HEK293 (cell line): ENCODE results near the gene PIGL.

ENCODE experiments used
- CTCF ChIA-PET: fragments of 350-600 bp; formaldehyde crosslinking; extraction: SDS; loops from one replicate; lab custom pipeline; 2021; ENCODE audit warnings: antibody characterized with exemption; lab: Yijun Ruan, JAX
- POLR2A ChIA-PET: fragments of 300-600 bp; formaldehyde crosslinking; extraction: SDS; loops from one replicate; lab custom pipeline; 2020; ENCODE audit warnings: antibody characterized with exemption, inconsistent platforms; lab: Yijun Ruan, JAX
- H3K27ac ChIP-seq: fragments of 200-500 bp; sonication (Bioruptor generic); 2 replicates; pipeline ENCODE4 v1.5.1; 2014; ENCODE audit warnings: low read depth, low read length, control low read depth, inconsistent platforms; ENCODE audit errors: extremely low read depth
- H3K36me3 ChIP-seq, 2 experiments: fragments of 200-500 bp in 1 of 2; sonication (Bioruptor generic) in 1 of 2; 1 replicate in 1 of 2; 2 replicates in 1 of 2; pipeline ENCODE4 v1.5.1; 2014 to 2017; ENCODE audit warnings: inconsistent platforms in 2 of 2, low read length in 2 of 2; ENCODE audit not compliant: control insufficient read depth in 2 of 2, insufficient read depth in 1 of 2
- H3K4me1 ChIP-seq: fragments of 200-500 bp; sonication (Bioruptor generic); 2 replicates; pipeline ENCODE4 v1.5.1; 2014; ENCODE audit warnings: mild to moderate bottlenecking, low read length, inconsistent platforms; ENCODE audit not compliant: control insufficient read depth, insufficient read depth
- H3K4me3 ChIP-seq: 2 replicates; pipeline ENCODE4 v1.5.1; 2011; ENCODE audit warnings: low read depth, mild to moderate bottlenecking, control low read depth, low read length, moderate library complexity
- H3K9me3 ChIP-seq: fragments of 200-500 bp; sonication (Bioruptor generic); 2 replicates; pipeline ENCODE4 v1.5.1; 2014; ENCODE audit warnings: low read depth, low read length, inconsistent platforms; ENCODE audit not compliant: control insufficient read depth, insufficient read depth
- GLI4 ChIP-seq: fragments of 450-650 bp; formaldehyde crosslinking; IDR thresholded peaks from 2 replicates; pipeline ENCODE4 v1.5.1; 2016; ENCODE audit warnings: missing biosample characterization, missing genetic modification characterization
- HOXA7 ChIP-seq: sonication (generic); formaldehyde crosslinking; IDR thresholded peaks from 2 replicates; pipeline ENCODE4 v1.8.1; 2022; ENCODE audit warnings: missing genetic modification reagents, borderline replicate concordance
- PBX3 ChIP-seq: sonication (generic); formaldehyde crosslinking; IDR thresholded peaks from 2 replicates; pipeline ENCODE4 v1.8.1; 2022; ENCODE audit warnings: mild to moderate bottlenecking, moderate library complexity, missing genetic modification reagents
- PRDM10 ChIP-seq: fragments of 450-650 bp; formaldehyde crosslinking; IDR thresholded peaks from 2 replicates; pipeline ENCODE4 v1.5.1; 2016; ENCODE audit warnings: missing biosample characterization, missing genetic modification characterization
- ZBTB17 ChIP-seq: fragments of 450-650 bp; formaldehyde crosslinking; IDR thresholded peaks from 2 replicates; pipeline ENCODE4 v1.5.1; 2016; ENCODE audit warnings: missing biosample characterization, missing genetic modification characterization
- ZFP37 ChIP-seq: fragments of 450-650 bp; formaldehyde crosslinking; IDR thresholded peaks from 2 replicates; pipeline ENCODE4 v1.5.1; 2016; ENCODE audit warnings: missing biosample characterization, missing genetic modification characterization
- ZNF2 ChIP-seq: fragments of 450-650 bp; formaldehyde crosslinking; IDR thresholded peaks from 2 replicates; pipeline ENCODE4 v1.5.1; 2016; ENCODE audit warnings: missing biosample characterization, missing genetic modification characterization
- ZNF23 ChIP-seq: fragments of 450-650 bp; formaldehyde crosslinking; IDR thresholded peaks from 2 replicates; pipeline ENCODE4 v1.5.1; 2016; ENCODE audit warnings: missing biosample characterization, missing genetic modification characterization, borderline replicate concordance
- ZNF335 ChIP-seq: fragments of 450-650 bp; formaldehyde crosslinking; conservative IDR thresholded peaks from 2 replicates; pipeline ENCODE4 v1.5.1; 2016; ENCODE audit warnings: missing biosample characterization, missing genetic modification characterization
- ZNF362 ChIP-seq: fragments of 450-650 bp; formaldehyde crosslinking; IDR thresholded peaks from 2 replicates; pipeline ENCODE4 v1.5.1; 2016; ENCODE audit warnings: missing biosample characterization, missing genetic modification characterization
- ZNF366 ChIP-seq: fragments of 450-650 bp; formaldehyde crosslinking; conservative IDR thresholded peaks from 2 replicates; pipeline ENCODE4 v1.5.1; 2016; ENCODE audit warnings: missing biosample characterization, missing genetic modification characterization
- ZNF394 ChIP-seq: fragments of 450-650 bp; formaldehyde crosslinking; IDR thresholded peaks from 2 replicates; pipeline ENCODE4 v1.5.1; 2016; ENCODE audit warnings: missing biosample characterization, missing genetic modification characterization, mild to moderate bottlenecking, moderate library complexity, borderline replicate concordance
- ZNF423 ChIP-seq: fragments of 450-650 bp; formaldehyde crosslinking; IDR thresholded peaks from 2 replicates; pipeline ENCODE4 v1.5.1; 2016; ENCODE audit warnings: missing biosample characterization, missing genetic modification characterization
- ZNF433 ChIP-seq: fragments of 450-650 bp; formaldehyde crosslinking; IDR thresholded peaks from 2 replicates; pipeline ENCODE4 v1.5.1; 2016; ENCODE audit warnings: missing biosample characterization, missing genetic modification characterization, low read depth
- ZNF596 ChIP-seq: fragments of 450-650 bp; IDR thresholded peaks from 2 replicates; pipeline ENCODE4 v1.5.0; 2018; ENCODE audit warnings: missing biosample characterization, mild to moderate bottlenecking, missing genetic modification characterization, moderate library complexity
- ZNF670 ChIP-seq: fragments of 450-650 bp; formaldehyde crosslinking; IDR thresholded peaks from 2 replicates; pipeline ENCODE4 v1.5.1; 2016; ENCODE audit warnings: missing biosample characterization, missing genetic modification characterization, low read depth
- ZNF692 ChIP-seq: fragments of 450-650 bp; formaldehyde crosslinking; IDR thresholded peaks from 2 replicates; pipeline ENCODE4 v1.5.1; 2016; ENCODE audit warnings: missing biosample characterization, missing genetic modification characterization
- ZNF76 ChIP-seq: fragments of 450-650 bp; formaldehyde crosslinking; IDR thresholded peaks from 2 replicates; pipeline ENCODE4; 2016; ENCODE audit warnings: low read depth, missing biosample characterization, missing genetic modification characterization, borderline replicate concordance
- ZNF776 ChIP-seq: fragments of 450-650 bp; formaldehyde crosslinking; IDR thresholded peaks from 2 replicates; pipeline ENCODE4 v1.5.0; 2017; ENCODE audit warnings: missing biosample characterization, missing genetic modification characterization, borderline replicate concordance
- ZNF777 ChIP-seq: fragments of 450-650 bp; formaldehyde crosslinking; IDR thresholded peaks from 2 replicates; pipeline ENCODE4 v1.5.1; 2017; ENCODE audit warnings: missing biosample characterization, missing genetic modification characterization, borderline replicate concordance
- ZSCAN5A ChIP-seq: fragments of 450-650 bp; formaldehyde crosslinking; IDR thresholded peaks from 2 replicates; pipeline ENCODE4 v1.5.1; 2016; ENCODE audit warnings: missing biosample characterization, missing genetic modification characterization

Gene PIGL

GRCh38 chr17:16215273-16215964 lies 1.6 kb upstream of the PIGL start, which contains the start of gene NCOR1 (continued):
- TF ChIP-seq ZNF394 (tag by site-specific recombination) (peak; percentile 39; the same call in 1 of the 2 replicates), ZBTB17 (tag by site-specific recombination) (peak; percentile 58; the same call in 1 of the 2 replicates), PBX3 (CRISPR knock-in tag) (peak; percentile 46), ZNF596 (tag by site-specific recombination) (0 out of 2 replicates have a peak, but pooled peaks have one; percentile 30), ZNF423 (tag by site-specific recombination) (peak; percentile 36; the same call in 1 of the 2 replicates), ZNF776 (tag by site-specific recombination) (no peak), ZSCAN5A (tag by site-specific recombination) (no peak), ZFP37 (tag by site-specific recombination) (peak; percentile 90), ZNF366 (tag by site-specific recombination) (no peak), GLI4 (tag by site-specific recombination) (no peak), ZNF335 (tag by site-specific recombination) (peak; percentile 25), ZNF76 (peak; percentile 39; the same call in 1 of the 2 replicates), ZNF23 (tag by site-specific recombination) (no peak), ZNF362 (tag by site-specific recombination) (no peak)

- H3K27ac ChIP-seq: peak overlapping the region; percentile 91
- H3K4me1 ChIP-seq: peaks cover 12% of the 10 kb centered on the region; the same call in 1 of the 2 replicates
- peaks cover 0 to 10% of the 10 kb centered on the region in 2 experiments; a peak in 1 of 3 replicates for H3K36me3 ChIP-seq
- ChIA-PET POLR2A (interaction anchor here (0.6 to 2.6 kb wide), 16 partner anchors 10 to 320 kb away, joined by 3 to 14 read pairs (median 4); partner anchors contain the start of genes ADORA2B, TTC19, UBB and ZSWIM7), CTCF (interaction anchor here (0.5 to 2.0 kb wide), 4 partner anchors 10 to 137 kb away, joined by 3 to 6 read pairs (median 4); no protein-coding TSS in a partner anchor)
- H3K4me3 ChIP-seq: peak overlapping the region; percentile 99
- no peaks in the 10 kb centered on the region for H3K9me3 ChIP-seq
- TF ChIP-seq HOXA7 (CRISPR knock-in tag) (0 out of 2 replicates have a peak, but pooled peaks have one; percentile 73), ZNF692 (tag by site-specific recombination) (no peak), ZBTB17 (tag by site-specific recombination) (0 out of 2 replicates have a peak, but pooled peaks have one; percentile 0), PRDM10 (tag by site-specific recombination) (peak; percentile 56; the same call in 1 of the 2 replicates), ZNF2 (tag by site-specific recombination) (0 out of 2 replicates have a peak, but pooled peaks have one; percentile 2), ZNF777 (0 out of 2 replicates have a peak, but pooled peaks have one; percentile 7), PBX3 (CRISPR knock-in tag) (peak; percentile 6; the same call in 1 of the 2 replicates), ZNF433 (tag by site-specific recombination) (no peak), ZNF670 (tag by site-specific recombination) (no peak)
Measured at GRCh38 chr17:16215965-16216316, 1.1 kb upstream of the PIGL start.
